ENCODE measurements around the gene SLC25A41.

DNA sequence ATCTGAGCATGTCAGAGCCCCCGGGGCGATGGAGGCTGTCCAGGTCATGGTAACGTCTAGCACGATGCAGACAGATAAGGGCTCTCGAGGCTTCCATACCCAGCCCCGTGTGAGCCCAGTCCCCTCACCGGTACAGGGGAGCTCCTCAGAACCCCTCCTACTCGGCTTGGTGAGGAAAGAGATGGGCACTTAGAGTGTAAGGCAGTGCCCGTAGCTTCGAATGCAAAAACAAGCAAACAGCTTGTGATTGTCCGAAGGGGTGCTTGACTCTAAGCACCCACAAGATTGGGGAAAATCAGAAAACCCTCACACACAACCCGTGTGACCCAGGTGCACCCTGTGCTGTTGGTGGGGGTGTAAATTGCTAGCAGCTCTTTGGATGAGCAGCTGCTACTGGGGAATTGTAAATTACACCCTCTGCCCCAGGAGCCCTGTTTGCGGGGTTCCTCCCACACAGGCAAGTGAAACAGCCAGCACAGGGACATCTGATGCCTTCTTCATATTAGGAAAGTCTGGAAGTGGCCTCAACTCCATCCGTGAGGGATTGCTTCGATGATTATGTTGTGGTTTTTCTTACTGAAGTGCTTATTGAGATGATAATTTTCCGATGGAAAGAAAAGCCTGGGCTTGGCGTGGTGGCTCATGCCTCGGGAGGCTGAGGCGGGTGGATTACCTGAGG is 56.9 kb downstream of the SLC25A41 start:
- TF ChIP-seq, protein P1, sequence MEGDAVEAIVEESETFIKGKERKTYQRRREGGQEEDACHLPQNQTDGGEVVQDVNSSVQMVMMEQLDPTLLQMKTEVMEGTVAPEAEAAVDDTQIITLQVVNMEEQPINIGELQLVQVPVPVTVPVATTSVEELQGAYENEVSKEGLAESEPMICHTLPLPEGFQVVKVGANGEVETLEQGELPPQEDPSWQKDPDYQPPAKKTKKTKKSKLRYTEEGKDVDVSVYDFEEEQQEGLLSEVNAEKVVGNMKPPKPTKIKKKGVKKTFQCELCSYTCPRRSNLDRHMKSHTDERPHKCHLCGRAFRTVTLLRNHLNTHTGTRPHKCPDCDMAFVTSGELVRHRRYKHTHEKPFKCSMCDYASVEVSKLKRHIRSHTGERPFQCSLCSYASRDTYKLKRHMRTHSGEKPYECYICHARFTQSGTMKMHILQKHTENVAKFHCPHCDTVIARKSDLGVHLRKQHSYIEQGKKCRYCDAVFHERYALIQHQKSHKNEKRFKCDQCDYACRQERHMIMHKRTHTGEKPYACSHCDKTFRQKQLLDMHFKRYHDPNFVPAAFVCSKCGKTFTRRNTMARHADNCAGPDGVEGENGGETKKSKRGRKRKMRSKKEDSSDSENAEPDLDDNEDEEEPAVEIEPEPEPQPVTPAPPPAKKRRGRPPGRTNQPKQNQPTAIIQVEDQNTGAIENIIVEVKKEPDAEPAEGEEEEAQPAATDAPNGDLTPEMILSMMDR (IDR thresholded peaks at IDR 0.05; ENCODE audit: poor library complexity): no peak
- TF ChIP-seq EZH2 (IDR thresholded peaks at IDR 0.05; ENCODE audit: borderline replicate concordance) (no peak), EZH2phosphoT487 (IDR thresholded peaks at IDR 0.05; ENCODE audit: low read depth, severe bottlenecking, unreplicated experiment) (no peak)
